NOMO-1 treated with dmso at 0.1 percent for 144 hours (cell line): ENCODE data around the gene PLEKHA5.
"Not testable (repeated sequence)": the region's sequence is repeated elsewhere in the genome, so short reads cannot be mapped to it uniquely, and the experiment has no call there.

Experiments
- DNase-seq: peaks from one replicate; lab custom pipeline; 2025; ENCODE audit not compliant: unreplicated experiment; lab: John Stamatoyannopoulos, UW

The PLEKHA5 gene

DNA sequence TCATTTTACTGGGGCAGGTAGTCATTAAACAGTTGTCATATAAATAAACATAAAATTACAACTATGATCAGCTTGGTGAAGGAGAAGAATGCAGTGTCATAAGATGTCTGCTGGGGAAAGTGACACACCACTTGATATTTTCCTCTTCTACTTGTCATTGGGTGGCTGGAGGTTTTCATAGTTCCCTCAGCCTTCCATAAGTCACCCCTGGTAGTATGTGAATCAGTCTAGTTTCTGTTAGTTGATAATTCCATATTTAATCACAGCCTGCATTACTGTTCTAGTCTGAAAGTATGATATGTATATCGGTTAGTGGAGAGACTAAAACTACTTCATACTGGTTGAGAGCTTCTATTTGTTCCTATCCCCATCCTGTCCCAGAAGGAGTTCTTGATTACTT, 38.2 kb downstream of the PLEKHA5 start:
- no peak for DNase-seq

DNA sequence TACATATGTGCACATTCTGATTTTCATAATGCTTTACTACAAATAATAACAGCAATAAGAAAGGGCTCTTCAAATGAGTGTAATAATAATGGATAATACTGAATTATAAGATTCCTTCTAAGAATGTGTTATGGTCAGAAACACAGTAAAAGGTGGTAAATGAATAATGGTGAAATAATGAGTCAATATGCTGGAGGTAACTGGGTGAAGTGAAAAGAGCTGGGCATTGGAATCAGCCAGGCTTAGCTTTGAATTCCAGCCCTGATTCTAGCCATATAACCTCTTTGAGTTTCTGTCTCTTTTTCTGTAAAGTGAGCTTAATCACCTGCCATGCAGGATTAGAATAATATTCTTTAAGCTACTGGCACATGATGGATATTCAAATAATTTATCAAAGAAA, 39.1 kb downstream of the PLEKHA5 start:
- no peak for DNase-seq

DNA sequence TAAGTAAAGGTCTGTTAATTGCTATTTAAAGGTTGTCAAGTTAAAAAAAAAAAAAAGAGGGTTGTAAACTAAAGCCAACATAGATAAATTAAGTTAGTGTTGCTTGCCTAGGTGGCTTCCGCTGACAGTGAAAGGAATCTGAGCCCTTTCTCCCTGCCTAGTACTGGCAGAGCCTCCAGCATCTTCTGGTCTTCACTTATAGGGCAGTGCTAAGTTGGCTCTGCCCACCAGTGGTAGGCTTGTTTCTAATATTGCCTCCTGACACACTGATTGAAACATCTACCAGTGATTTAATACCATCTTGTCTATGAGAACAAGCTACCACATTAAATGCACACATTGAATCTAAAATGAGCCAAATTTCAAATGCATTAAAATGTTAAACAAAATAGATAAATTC, 39.7 kb downstream of the PLEKHA5 start:
- DNase-seq: no peak

DNA sequence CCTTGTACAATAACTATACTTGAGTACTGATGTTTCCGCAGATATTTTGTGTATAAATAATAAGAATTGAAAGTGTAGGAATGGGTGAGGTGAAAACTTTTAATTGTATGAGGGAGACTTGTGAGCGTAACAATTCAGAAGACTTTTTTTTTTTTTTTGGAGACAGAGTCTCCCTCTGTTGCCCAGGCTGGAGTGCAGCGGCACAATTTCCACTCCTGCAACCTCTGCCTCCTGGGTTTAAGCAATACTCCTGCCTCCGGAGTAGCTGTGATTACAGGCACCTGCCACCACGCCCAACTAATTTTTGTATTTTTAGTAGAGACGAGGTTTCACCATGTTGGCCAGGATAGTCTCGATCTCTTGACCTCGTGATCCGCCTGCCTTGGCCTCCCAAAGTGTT, 40.8 kb downstream of the PLEKHA5 start:
- not testable (repeated sequence) for DNase-seq

DNA sequence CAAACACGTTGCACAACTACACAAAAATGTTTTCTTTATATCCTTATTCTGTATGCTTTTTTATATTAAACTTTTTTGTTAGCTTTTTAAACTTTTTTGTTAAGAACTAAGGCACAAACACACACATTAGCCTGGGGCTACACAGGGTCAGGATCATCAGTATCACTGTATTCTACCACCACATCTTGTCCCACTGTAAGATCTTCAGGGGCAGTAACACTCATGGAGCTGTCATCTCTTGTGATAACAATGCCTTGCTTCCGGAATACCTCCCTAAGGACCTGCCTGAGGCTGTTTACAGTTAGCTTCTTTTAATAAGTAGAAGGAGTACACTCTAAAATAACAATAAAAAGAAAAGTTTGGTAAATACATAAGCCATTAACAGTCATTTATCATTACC, 42.2 kb downstream of the PLEKHA5 start:
- DNase-seq: no peak

DNA sequence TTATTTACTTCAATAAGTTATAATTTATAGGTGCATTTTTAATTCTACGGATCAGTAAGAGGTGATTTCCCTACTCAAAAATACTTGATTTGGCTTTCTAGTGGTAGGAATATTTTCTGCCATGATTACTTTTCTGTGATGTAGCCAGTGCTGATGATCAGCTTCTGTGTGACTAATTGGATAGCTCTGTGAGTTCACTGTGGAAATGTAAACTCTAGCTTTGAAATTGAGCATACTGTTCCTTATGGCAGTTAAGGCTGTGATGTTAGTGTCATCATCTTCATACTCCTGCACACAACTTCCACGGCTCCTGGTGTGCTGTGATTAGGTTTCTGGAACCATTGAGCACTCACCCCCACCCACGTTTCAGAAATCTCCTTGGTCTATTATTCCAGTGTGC, 48.2 kb downstream of the PLEKHA5 start:
- no peak for DNase-seq

DNA sequence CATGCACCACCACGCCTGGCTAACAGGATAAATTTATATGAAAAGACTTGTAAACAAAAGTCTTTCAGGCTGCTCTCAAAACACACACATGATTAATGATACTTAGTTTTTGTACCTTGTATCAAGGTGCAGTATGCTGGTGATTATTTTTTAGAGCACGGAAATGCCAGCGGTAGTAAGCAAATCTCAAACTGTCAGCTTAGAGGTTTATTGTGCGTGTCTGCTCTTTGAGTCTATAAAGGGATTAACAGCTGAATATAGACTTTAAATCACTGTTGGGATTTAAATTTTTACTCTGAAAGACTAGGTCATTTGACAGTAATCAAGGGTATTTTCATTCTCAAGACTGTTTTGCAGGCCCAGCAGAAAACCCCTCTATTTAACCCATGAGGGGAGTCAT, 50.5 kb downstream of the PLEKHA5 start:
- no peak for DNase-seq

DNA sequence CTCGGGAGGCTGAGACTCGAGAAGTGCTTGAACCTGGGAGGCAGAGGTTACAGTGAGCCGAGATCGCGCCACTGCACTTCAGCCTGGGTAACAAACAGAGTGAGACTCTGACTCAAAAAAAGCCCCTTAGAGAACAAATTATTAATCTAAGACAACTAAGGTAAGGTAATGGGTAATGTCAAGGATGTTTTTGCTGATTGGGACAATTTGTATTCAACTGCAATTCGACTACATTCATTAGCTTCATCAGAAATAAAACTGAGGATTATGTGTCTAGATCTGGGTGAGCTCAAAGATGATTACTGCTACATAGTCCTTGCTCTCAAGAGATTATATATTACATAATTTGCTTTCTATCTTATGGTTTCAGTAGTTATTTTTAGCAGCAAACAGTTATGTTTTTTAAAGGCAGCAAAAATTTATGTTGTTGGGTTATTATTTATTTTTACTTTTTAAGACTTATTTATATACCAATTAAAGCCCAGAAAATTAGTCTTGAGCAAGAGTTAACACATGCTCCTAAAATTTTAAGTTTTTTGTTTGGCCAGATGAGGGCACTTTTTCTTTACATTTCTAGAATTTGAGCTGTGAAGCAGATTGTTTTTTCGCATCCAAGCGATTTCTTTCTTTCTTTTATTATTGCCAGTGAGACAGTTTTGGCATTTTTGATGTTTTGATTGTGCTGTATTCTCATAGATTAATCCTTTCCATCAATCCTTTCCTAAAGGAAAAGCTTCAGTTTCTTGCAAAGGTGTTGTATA, 52.3 kb downstream of the PLEKHA5 start:
- peak; percentile 4 for DNase-seq

DNA sequence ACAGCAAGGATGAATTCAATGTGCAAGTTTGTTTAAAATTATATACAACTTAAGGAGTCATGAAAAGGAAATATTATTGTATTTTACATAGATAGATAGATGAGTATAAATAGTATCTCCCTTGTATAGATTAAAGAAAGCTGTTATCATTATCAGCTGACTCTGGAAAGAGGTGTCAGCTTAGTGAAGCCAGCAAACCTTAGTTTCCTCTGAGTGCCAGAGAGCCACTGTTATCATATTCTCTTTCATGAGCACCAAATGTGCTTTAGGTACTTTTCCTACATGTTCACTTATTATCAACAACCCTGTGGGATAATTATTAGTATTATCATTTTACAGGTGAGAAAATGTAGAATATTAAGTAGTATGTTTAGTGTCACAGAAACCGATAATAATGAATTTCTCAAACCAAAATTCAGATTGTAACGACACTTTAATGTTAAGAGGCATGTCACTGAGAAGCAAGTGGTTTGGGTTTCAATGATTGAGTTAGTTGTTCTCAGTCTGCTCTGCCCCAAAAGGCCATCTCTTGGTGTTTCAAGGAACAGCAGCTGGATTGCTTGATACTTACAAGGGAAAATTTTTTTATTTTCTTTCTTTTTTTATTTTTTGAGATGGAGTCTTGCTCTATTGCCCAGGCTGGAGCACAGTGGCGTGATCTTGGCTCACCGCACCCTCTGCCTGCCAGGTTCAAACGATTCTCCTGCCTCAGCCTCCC, 53.7 kb downstream of the PLEKHA5 start:
- DNase-seq: no peak

DNA sequence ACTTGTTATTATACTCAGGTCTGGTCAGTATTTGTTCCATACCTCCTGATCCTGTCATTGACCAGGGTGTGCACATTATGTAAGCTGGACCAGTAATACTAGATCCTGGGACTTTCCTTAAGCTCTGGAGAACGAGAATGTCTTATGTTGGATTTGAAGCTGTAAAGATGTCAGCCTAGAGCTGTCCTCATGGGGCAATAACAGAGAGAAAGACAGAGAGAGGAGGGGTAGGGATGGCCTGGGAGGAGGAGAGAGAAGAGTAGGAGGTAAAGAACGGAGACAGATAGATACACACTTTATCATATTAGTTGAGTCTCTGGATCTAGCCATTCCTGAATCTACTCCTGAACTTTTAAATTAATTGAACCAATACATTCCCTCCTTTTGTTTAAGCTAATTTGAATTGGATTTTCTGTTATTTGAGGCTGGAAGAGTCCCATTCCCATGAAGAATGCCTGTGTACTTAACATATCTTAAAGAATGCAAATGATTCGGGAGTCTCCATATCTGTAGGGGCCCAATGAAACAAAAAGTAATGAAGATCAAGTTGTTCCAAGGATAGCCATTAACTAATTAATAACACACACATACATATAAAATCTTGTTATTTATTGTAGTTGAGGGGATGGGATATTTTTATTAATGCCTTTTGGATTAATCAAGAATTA, 55.9 kb downstream of the PLEKHA5 start:
- DNase-seq: no peak

DNA sequence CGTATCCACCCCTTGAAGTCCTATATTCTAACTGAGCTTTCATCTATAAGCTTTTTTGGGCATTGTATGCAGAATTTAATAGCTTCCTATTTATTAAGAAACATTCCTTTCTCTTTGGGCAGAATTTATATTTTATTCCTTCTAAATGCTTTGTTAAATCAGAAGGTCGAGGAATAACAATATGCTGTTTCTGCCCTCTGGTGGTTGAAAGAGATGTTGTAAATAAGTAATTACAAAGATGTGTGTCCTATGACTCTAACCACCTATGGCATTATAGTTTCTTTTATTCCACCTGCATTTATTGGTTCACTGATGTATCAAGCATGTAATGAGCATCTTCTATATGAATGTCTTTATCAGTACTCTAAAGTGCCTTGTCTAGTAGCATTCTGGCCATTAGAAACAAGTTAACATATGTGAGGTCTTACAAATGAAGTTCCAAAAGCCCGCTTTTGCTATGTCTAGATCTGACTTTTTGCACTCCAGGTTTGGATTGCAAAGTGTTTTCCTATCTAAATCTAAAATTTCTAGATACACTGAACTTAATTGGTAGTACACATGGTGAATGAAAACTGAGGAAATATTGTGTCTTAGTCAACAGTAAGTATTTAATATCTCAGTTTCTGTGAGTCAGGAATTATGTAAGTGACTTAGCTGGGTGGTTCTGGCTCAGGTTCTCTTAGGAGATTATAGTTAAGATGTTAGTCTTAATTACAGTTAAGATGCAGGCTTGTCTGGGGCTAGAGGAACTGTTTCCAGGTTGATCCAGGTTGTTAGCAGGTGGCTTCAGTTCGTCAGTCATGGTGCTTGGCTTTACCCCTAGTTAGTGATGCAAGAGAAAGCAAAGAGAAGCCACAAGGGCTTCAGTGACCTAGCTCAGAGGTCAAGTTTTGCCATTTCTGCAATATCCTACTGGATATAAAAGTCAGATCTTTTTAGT, 57.5 kb downstream of the PLEKHA5 start:
- no peak for DNase-seq

DNA sequence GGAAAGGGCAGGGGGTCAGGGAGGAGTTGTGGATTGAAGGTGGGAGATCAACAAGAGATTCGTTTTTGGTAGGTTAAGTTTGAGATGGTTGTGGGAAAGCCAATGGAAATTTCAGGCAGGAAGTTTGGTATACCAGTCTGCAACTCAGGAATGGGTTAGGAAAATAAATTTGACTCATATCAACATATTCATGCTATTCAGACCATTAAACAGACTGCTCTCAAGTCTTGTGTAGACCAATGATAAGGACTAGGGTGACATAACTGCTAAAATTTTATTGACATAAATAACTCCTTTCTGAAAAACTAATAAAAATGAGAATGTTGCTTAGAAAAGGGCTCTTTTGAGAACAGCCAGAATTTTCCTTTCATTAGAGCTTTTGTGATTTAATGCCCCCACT, 60.0 kb downstream of the PLEKHA5 start:
- DNase-seq: no peak

DNA sequence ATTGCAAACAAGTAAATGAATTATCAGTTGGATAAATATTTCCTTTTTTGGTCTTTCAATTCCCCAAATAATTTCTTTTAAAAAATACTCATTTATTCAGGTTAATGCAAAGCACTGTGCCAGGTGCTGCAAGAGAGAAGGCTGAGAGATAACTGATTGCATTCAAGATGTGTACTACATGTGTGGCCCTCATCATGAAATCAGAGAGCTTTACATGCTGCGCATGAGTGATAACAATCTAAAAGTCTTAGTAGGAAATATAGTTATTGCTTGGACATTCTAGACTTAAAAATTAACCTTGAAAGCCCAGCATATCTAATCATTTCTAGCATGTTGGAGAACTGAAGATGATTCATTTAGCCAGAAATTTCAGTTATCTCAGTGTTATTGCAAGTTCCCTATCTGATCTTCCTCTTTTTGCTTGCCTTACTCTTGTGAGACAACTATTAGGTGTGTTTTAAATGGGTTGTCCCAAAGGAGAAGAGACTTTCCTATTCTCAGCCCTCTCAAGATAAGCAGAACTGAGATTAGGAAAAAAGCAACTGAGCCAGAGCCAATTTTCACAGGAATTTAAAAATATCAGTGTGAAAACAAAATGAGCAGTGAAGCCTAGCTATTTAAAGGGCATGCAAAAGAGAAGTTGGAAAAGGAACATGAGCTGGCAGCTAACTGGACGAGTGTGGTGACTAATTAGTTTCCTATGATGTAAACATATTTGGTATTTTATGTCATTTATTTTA, 60.9 kb downstream of the PLEKHA5 start:
- DNase-seq: peak; percentile 73

DNA sequence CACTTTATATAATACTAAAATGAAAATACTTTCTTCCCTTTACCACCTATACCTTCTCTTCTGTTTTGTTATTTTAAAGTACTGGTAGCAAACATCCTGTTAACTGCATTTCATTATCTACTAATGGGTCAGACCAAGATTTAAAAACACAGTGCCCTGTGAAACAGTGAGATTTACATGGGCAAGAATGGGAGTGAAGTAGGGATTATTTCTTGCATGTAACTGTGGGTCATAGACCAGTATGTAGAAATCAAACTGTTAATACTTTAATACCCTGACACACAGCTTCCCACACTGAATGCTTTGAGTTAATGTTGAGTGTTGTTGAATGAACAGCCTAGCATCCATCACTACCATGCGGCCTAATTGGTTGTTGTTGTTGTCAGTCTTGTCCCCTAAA, 61.6 kb downstream of the PLEKHA5 start:
- DNase-seq: no peak

DNA sequence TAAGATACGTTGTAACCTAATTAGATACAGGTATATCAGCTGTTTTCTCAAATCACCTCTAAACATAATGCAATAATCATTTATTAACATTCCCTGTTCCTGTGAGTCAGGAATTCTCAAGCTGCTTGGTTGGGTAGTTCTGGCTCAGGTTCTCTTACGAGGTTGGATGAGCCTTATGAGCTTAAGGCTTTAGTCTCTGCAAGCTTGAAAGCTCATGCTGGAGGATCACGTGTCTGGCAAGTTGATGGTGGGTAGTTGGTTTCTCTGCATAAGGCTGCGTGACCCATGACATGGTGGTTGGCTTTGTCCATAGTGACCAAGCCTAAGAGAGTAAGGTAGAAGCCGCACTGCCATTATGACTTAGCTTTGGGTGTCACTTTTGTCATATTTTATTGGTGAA, 62.0 kb downstream of the PLEKHA5 start:
- DNase-seq: no peak

DNA sequence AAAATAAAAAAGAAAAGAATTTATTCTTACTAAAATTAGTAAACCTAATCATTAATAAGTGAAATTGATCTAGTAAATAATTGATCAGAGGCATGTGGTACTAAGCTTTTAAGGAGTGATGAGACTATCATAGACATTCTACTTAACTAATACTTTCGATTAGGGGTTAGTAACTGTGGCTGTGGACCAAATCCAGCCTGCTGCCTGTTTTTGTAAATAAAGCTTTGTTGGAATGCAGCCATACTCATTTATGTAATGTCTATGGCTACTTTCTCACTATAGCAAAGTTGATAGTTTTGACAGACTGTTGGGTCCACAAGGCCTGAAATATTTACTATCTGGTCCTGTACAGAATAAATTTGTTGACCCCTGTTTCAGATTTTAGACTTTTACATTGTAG, 63.2 kb downstream of the PLEKHA5 start:
- no peak for DNase-seq

DNA sequence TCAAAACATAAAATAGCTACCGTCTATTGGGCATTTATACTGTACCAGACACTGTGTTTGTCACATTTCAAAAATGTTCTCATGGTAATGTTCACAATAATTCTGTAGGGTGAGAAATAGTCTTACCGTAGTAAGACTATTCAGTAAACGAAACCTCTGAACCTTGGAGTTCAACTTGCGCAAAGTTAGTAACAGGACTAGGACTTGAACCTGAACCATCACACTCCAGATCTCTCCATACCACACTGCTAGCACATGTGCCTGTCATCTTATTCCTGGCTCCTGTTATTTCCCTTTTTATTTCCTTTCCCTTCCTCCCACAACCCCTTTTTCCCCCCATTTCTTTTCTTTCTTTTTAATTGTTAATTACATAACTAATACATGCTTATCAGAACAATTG, 65.4 kb downstream of the PLEKHA5 start:
- no peak for DNase-seq

DNA sequence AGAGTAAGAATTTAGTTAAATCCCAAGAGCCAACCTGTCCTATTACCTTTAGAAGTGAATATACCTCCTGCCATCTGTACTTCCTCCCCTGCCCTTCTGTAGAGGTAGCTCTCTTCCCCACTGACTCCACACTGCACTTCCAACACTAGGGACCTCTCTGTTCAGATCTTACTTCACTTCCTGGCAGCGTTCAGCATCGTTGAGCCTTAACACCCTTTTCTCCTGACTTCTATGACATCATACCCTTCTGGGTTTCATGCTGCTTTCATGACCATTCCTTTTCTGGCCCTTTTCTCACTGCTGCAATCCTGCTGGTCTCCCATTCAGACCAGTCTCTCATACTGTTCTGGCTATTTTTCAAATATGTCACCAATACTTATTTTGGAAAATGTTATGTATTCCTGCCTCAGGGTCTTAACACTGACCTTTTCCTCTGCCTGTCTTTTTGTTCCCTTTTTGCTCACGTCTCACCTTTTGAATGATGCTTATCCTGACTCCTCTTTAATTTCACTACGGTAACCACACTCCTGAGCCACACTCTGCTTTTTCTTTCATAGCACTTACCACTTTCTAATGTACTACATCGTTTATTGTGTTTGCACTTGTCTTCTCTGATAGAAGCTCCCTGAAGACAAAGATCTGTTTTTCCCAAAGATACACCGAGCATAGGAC, 67.6 kb downstream of the PLEKHA5 start:
- no peak for DNase-seq

DNA sequence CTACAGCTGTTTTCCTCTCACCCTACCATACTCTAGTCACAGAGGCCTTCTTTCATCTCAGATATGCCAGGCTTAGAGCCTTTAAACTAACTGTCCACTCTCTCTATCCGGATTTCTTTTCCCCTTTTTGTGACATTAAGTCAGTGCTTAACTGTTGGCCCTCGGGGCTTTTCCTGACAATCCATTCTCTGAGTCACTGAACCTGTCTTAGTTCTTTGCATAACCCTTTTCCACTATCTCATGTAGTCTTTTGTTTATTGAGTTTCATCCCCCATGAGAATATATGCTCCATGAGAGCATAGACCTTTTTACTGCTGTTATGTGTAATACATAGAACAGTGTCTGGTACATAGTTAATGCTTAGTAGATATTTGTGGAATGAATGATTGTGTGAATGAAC, 68.7 kb downstream of the PLEKHA5 start:
- DNase-seq: no peak

DNA sequence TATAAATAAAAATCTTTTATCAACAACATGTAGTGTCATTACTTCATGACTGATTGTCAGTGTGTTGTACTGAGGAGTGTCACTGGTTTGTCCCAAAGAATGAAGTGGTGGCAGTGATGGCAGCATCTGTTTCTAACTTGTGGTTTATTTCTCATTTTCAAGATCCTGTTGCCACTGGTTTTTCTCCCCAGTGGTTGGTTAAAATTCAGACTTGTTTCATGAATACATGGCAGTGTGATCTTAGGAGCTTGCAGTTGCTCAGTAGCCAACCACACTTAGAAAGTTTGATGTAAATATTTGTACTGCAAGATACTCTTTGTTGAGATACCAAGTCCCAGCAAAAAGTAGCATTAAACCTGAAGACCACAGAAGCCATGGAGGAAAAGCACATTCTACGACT, 69.8 kb downstream of the PLEKHA5 start:
- DNase-seq: no peak
